ENCODE measurements around the gene PYY. TPM values are rescaled to one million over a fixed set of nuclear protein-coding genes. Genes with fewer than 3 reads are reported as not detected.

Gene PYY
- total RNA-seq, 1 experiment from 2014 or later, result not detected

GRCh38 chr17:43945074-43945829, 8.5 kb downstream of the PYY start:
- ATAC-seq, result no peak
- no peaks in the 10 kb centered on the region for H3F3A ChIP-seq (ENCODE audit: low read length, unreplicated experiment)
- H3K27ac ChIP-seq (ENCODE audit: low read length), result no peak overlapping the region
- no peak overlapping the region for H2AFZ ChIP-seq (ENCODE audit: low read length)
- no TSS peak for BruUV-seq (replicated peaks)
- ChIA-PET POLR2A (ENCODE audit: unreplicated experiment) (no interaction called here), CTCF (interaction anchor here (0.6 kb wide), 1 partner anchor 172 kb away, joined by 11 read pairs; no protein-coding TSS in a partner anchor)
- H3K4me1 ChIP-seq (ENCODE audit: insufficient read depth, low read length), result no peaks in the 10 kb centered on the region
- no peak overlapping the region for H3K4me3 ChIP-seq (ENCODE audit: low read length)
- no peaks in the 10 kb centered on the region for H3K9me3 ChIP-seq (ENCODE audit: low read length)
- H3K36me3 ChIP-seq (ENCODE audit: low read depth, low read length), result no peaks in the 10 kb centered on the region
- no peak overlapping the region for H3K9ac ChIP-seq (ENCODE audit: low read length)
- H3K9me2 ChIP-seq (replicated peaks; ENCODE audit: low read length), result no peaks in the 10 kb centered on the region
- no peaks in the 10 kb centered on the region for H3K79me2 ChIP-seq (ENCODE audit: low read length)
- TF ChIP-seq EZH2 (IDR thresholded peaks at IDR 0.05; ENCODE audit: low read length, unreplicated experiment) (no peak), EZH2phosphoT487 (IDR thresholded peaks at IDR 0.05; ENCODE audit: borderline replicate concordance, low read length) (no peak), CTCF (conservative IDR thresholded peaks at IDR 0.05; ENCODE audit: low read depth, low read length) (no peak)
- no peak overlapping the region for H3K4me2 ChIP-seq (ENCODE audit: low read length)
- no peaks in the 10 kb centered on the region for H3K27me3 ChIP-seq (ENCODE audit: low read length)
- no peaks in the 10 kb centered on the region for H4K20me1 ChIP-seq (ENCODE audit: low read length)
- DNase-seq, result no peak
- intact Hi-C loops (cut with micrococcal nuclease), result no loop called here

GRCh38 chr17:43942051-43942685, 11.6 kb downstream of the PYY start, which contains the start of gene PPY:
PPY (minus strand) TSS chr17:43942476; CDS start chr17:43941654, 822 bp downstream.
- Histone ChIP-seq H3K27ac (ENCODE audit: low read length) (no peak within 1 kb of the TSS), H3K9ac (ENCODE audit: low read length) (no peak within 1 kb of the TSS), H4K20me1 (ENCODE audit: low read length) (no peaks in the 10 kb centered on the region), H3K36me3 (ENCODE audit: low read depth, low read length) (no peaks in the 10 kb centered on the region), H3K4me1 (ENCODE audit: insufficient read depth, low read length) (no peaks in the 10 kb centered on the region), H3K4me2 (ENCODE audit: low read length) (no peak within 1 kb of the TSS), H3K9me2 (replicated peaks; ENCODE audit: low read length) (no peaks in the 10 kb centered on the region), H3K4me3 (ENCODE audit: low read length) (no peak within 1 kb of the TSS), H3K27me3 (ENCODE audit: low read length) (no peaks in the 10 kb centered on the region), H3K9me3 (ENCODE audit: low read length) (no peaks in the 10 kb centered on the region), H3K79me2 (ENCODE audit: low read length) (no peaks in the 10 kb centered on the region), H2AFZ (ENCODE audit: low read length) (no peak within 1 kb of the TSS), H3F3A (ENCODE audit: low read length, unreplicated experiment) (no peaks in the 10 kb centered on the region)
- ChIA-PET CTCF (no interaction called here), POLR2A (ENCODE audit: unreplicated experiment) (no interaction called here)
- ATAC-seq (no peak), DNase-seq (no peak)
- no peak for TF ChIP-seq EZH2 (IDR thresholded peaks at IDR 0.05; ENCODE audit: low read length, unreplicated experiment)
- TF ChIP-seq EZH2phosphoT487 (IDR thresholded peaks at IDR 0.05; ENCODE audit: borderline replicate concordance, low read length), result no peak
- no peak for TF ChIP-seq CTCF (conservative IDR thresholded peaks at IDR 0.05; ENCODE audit: low read depth, low read length)
- intact Hi-C loops (cut with micrococcal nuclease), result no loop called here
- BruUV-seq (replicated peaks), result no TSS peak

- ATAC-seq, result peak; percentile 31; the same call in 1 of the 2 replicates
- no TSS peak for BruUV-seq (replicated peaks)
These were observed 13.1 kb downstream of the PYY start for GRCh38 chr17:43940630-43941029.

More at GRCh38 chr17:43940630-43941029, 13.1 kb downstream of the PYY start:
- Histone ChIP-seq H3K9me3 (ENCODE audit: low read length) (no peaks in the 10 kb centered on the region), H4K20me1 (ENCODE audit: low read length) (no peaks in the 10 kb centered on the region), H3K4me3 (ENCODE audit: low read length) (no peak overlapping the region), H3K4me1 (ENCODE audit: insufficient read depth, low read length) (peaks cover 3% of the 10 kb centered on the region; the same call in 1 of the 2 replicates), H3K9ac (ENCODE audit: low read length) (no peak overlapping the region), H3K79me2 (ENCODE audit: low read length) (no peaks in the 10 kb centered on the region), H3K27me3 (ENCODE audit: low read length) (no peaks in the 10 kb centered on the region), H3K36me3 (ENCODE audit: low read depth, low read length) (no peaks in the 10 kb centered on the region), H2AFZ (ENCODE audit: low read length) (no peak overlapping the region), H3K4me2 (ENCODE audit: low read length) (no peak overlapping the region), H3K9me2 (replicated peaks; ENCODE audit: low read length) (no peaks in the 10 kb centered on the region), H3F3A (ENCODE audit: low read length, unreplicated experiment) (no peaks in the 10 kb centered on the region), H3K27ac (ENCODE audit: low read length) (no peak overlapping the region)
- no peak for TF ChIP-seq EZH2phosphoT487 (IDR thresholded peaks at IDR 0.05; ENCODE audit: borderline replicate concordance, low read length)
- TF ChIP-seq CTCF (conservative IDR thresholded peaks at IDR 0.05; ENCODE audit: low read depth, low read length), result peak; percentile 70
- TF ChIP-seq EZH2 (IDR thresholded peaks at IDR 0.05; ENCODE audit: low read length, unreplicated experiment), result no peak
- intact Hi-C loops (cut with micrococcal nuclease), result no loop called here
- POLR2A ChIA-PET (ENCODE audit: unreplicated experiment), result no interaction called here
- CTCF ChIA-PET, result interaction anchor here (0.6 kb wide), 1 partner anchor 228 kb away, joined by 3 read pairs; no protein-coding TSS in a partner anchor
- peak; percentile 60 for DNase-seq
